ENCODE results near the gene TXNL4B.

GRCh38 chr16:72120026-72120425, 26.6 kb upstream of the TXNL4B start:
- TF ChIP-seq CTCF (IDR thresholded peaks at IDR 0.05) (no peak), POLR2A (IDR thresholded peaks at IDR 0.05) (no peak)

Data from right lobe of liver (tissue), 4 donors.